Measurements from ENCODE around the gene MCTP1. TPM values are rescaled to one million over a fixed set of nuclear protein-coding genes. Genes with fewer than 3 reads are reported as not detected.

The MCTP1 gene
- polyA plus RNA-seq, 1 donor (not counting 4 experiments of a cell fraction or from before 2014, with no cell fraction given), result 4.9 TPM

- Histone ChIP-seq H3K4me1 (ENCODE audit: control insufficient read depth, extremely low read depth, insufficient read depth, low read length) (no peaks in the 10 kb centered on the region), H3K27ac (ENCODE audit: control insufficient read depth, insufficient read depth, low read length) (no peak overlapping the region), H3K36me3 (ENCODE audit: control insufficient read depth in 2 of 2, extremely low read depth in 1 of 2, insufficient read depth in 2 of 2, low read length in 2 of 2) (no peaks in the 10 kb centered on the region), H3K4me3 (ENCODE audit: control insufficient read depth in 2 of 3, extremely low read depth in 1 of 3, insufficient read depth in 2 of 3, low read depth in 1 of 3, low read length in 3 of 3) (no peak overlapping the region), H4K20me1 (ENCODE audit: control insufficient read depth, extremely low read depth, insufficient read depth, low read length) (no peaks in the 10 kb centered on the region), H3K9me1 (ENCODE audit: control insufficient read depth, extremely low read depth, insufficient read depth, low read length) (no peaks in the 10 kb centered on the region), H3K79me2 (ENCODE audit: control insufficient read depth, insufficient read depth, low read length) (no peaks in the 10 kb centered on the region), H3K27me3 (ENCODE audit: control insufficient read depth, extremely low read depth, insufficient read depth, low read length) (no peaks in the 10 kb centered on the region), H3K4me2 (ENCODE audit: control insufficient read depth, extremely low read depth, insufficient read depth, low read depth, low read length) (no peak overlapping the region), H3K9me3 (ENCODE audit: control insufficient read depth, low read depth, low read length) (no peaks in the 10 kb centered on the region), H2AFZ (ENCODE audit: control insufficient read depth, low read length) (no peak overlapping the region), H3K9ac (ENCODE audit: control insufficient read depth, extremely low read depth, insufficient read depth, low read length) (no peak overlapping the region)
- TF ChIP-seq EZH2 (IDR thresholded peaks at IDR 0.05; ENCODE audit: low read length) (no peak), CTCF (optimal IDR thresholded peaks at IDR 0.05 in 1 of 3, IDR thresholded peaks at IDR 0.05 in 1 of 3, conservative IDR thresholded peaks at IDR 0.05 in 1 of 3; ENCODE audit: extremely low read depth in 1 of 3, insufficient read depth in 2 of 3, low read length in 3 of 3) (no peak)
- DNase-seq (ENCODE audit: low read depth, low spot score) (no peak), FAIRE-seq (no peak)
- dilution Hi-C loops (cut with MboI; ENCODE audit: extremely low pct_ligation_motif_present, low sequenced_read_pairs), result no loop called here
These were observed 61.2 kb downstream of the MCTP1 start for GRCh38 chr5:95223566-95224258.

- FAIRE-seq (no peak), DNase-seq (ENCODE audit: low read depth, low spot score) (no peak)
- no peak for TF ChIP-seq EZH2 (IDR thresholded peaks at IDR 0.05; ENCODE audit: low read length)
- TF ChIP-seq CTCF (optimal IDR thresholded peaks at IDR 0.05 in 1 of 3, IDR thresholded peaks at IDR 0.05 in 1 of 3, conservative IDR thresholded peaks at IDR 0.05 in 1 of 3; ENCODE audit: extremely low read depth in 1 of 3, insufficient read depth in 2 of 3, low read length in 3 of 3), result no peak
- Histone ChIP-seq H3K9me3 (ENCODE audit: control insufficient read depth, low read depth, low read length) (no peaks in the 10 kb centered on the region), H3K4me2 (ENCODE audit: control insufficient read depth, extremely low read depth, insufficient read depth, low read depth, low read length) (no peak overlapping the region), H2AFZ (ENCODE audit: control insufficient read depth, low read length) (no peak overlapping the region), H3K4me3 (ENCODE audit: control insufficient read depth in 2 of 3, extremely low read depth in 1 of 3, insufficient read depth in 2 of 3, low read depth in 1 of 3, low read length in 3 of 3) (no peak overlapping the region), H4K20me1 (ENCODE audit: control insufficient read depth, extremely low read depth, insufficient read depth, low read length) (no peaks in the 10 kb centered on the region), H3K27me3 (ENCODE audit: control insufficient read depth, extremely low read depth, insufficient read depth, low read length) (no peaks in the 10 kb centered on the region), H3K4me1 (ENCODE audit: control insufficient read depth, extremely low read depth, insufficient read depth, low read length) (no peaks in the 10 kb centered on the region), H3K9ac (ENCODE audit: control insufficient read depth, extremely low read depth, insufficient read depth, low read length) (no peak overlapping the region), H3K79me2 (ENCODE audit: control insufficient read depth, insufficient read depth, low read length) (no peaks in the 10 kb centered on the region), H3K9me1 (ENCODE audit: control insufficient read depth, extremely low read depth, insufficient read depth, low read length) (no peaks in the 10 kb centered on the region), H3K36me3 (ENCODE audit: control insufficient read depth in 2 of 2, extremely low read depth in 1 of 2, insufficient read depth in 2 of 2, low read length in 2 of 2) (no peaks in the 10 kb centered on the region), H3K27ac (ENCODE audit: control insufficient read depth, insufficient read depth, low read length) (no peak overlapping the region)
- dilution Hi-C loops (cut with MboI; ENCODE audit: extremely low pct_ligation_motif_present, low sequenced_read_pairs), result no loop called here
These were observed 62.1 kb downstream of the MCTP1 start for GRCh38 chr5:95222836-95223235.
